Neural crest cell (in vitro differentiated cells): ENCODE results near the gene DCDC2C. TPM values are rescaled to one million over a fixed set of nuclear protein-coding genes. Genes with fewer than 3 reads are reported as not detected.

Source experiments
- DNase-seq: peaks from one replicate; pipeline ENCODE4 v3.0.0; 2021; ENCODE audit warnings: low read depth, mixed read lengths, low spot score
- H3K27ac Mint-ChIP-seq: one replicate; pipeline ENCODE4 v1.8.0; 2021; ENCODE audit warnings: mild to moderate bottlenecking, mixed read lengths; ENCODE audit not compliant: unreplicated experiment
- H3K27me3 Mint-ChIP-seq: 2 replicates; pipeline ENCODE4 v1.8.0; 2021; ENCODE audit warnings: low read depth, mild to moderate bottlenecking, mixed read lengths
- H3K36me3 Mint-ChIP-seq: 2 replicates; pipeline ENCODE4 v1.8.0; 2021; ENCODE audit warnings: low read depth, mild to moderate bottlenecking, mixed read lengths
- H3K4me1 Mint-ChIP-seq: 2 replicates; pipeline ENCODE4 v1.8.0; 2021; ENCODE audit warnings: mixed read lengths
- H3K4me3 Mint-ChIP-seq: one replicate; pipeline ENCODE4 v1.8.0; 2021; ENCODE audit warnings: mild to moderate bottlenecking, mixed read lengths
- H3K9me3 Mint-ChIP-seq: 2 replicates; pipeline ENCODE4 v1.8.0; 2021; ENCODE audit warnings: mixed read lengths
- total RNA-seq: library from RNA; stranded (reverse); gene quantifications from 2 replicates; pipeline ENCODE4 v1.2.1, GENCODE V29; 2021
- TF ChIP-seq, protein P1 (sequence below): fragments of 200-600 bp; sonication (generic); conservative IDR thresholded peaks from 2 replicates; pipeline ENCODE4 v1.5.0; 2021; ENCODE audit warnings: antibody characterized with exemption, mild to moderate bottlenecking

DCDC2C gene
- total RNA-seq, 1 donor from 2014 or later: not detected

- TF ChIP-seq, protein P1, sequence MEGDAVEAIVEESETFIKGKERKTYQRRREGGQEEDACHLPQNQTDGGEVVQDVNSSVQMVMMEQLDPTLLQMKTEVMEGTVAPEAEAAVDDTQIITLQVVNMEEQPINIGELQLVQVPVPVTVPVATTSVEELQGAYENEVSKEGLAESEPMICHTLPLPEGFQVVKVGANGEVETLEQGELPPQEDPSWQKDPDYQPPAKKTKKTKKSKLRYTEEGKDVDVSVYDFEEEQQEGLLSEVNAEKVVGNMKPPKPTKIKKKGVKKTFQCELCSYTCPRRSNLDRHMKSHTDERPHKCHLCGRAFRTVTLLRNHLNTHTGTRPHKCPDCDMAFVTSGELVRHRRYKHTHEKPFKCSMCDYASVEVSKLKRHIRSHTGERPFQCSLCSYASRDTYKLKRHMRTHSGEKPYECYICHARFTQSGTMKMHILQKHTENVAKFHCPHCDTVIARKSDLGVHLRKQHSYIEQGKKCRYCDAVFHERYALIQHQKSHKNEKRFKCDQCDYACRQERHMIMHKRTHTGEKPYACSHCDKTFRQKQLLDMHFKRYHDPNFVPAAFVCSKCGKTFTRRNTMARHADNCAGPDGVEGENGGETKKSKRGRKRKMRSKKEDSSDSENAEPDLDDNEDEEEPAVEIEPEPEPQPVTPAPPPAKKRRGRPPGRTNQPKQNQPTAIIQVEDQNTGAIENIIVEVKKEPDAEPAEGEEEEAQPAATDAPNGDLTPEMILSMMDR: no peak
- H3K4me3 Mint-ChIP-seq: no peak overlapping the region
- H3K4me1 Mint-ChIP-seq: no peaks in the 10 kb centered on the region
- H3K36me3 Mint-ChIP-seq: no peaks in the 10 kb centered on the region
- H3K27ac Mint-ChIP-seq: no peak overlapping the region
- peaks cover 6% of the 10 kb centered on the region for H3K27me3 Mint-ChIP-seq
- no peaks in the 10 kb centered on the region for H3K9me3 Mint-ChIP-seq
- no peak for DNase-seq
Observed at GRCh38 chr2:3681625-3682024, 21.8 kb upstream of the DCDC2C start.

DNA sequence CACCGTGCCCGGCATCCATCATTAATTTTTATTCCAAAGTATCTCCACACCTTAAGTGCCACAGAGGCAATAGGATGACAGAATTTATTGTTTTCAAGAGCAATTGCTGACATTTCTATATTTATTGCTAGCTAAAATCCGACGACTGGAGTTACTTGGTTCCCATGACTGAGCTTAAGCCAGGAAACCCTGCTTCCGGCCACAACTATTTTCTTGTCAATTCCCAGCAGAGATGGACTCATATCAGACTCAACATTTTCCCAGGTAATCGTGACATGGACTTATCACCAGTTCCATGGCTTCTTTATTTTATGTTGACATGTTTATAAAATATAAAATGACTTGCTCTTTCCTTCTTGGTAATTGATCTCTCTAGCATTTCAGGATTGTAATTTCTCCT lies 20.6 kb upstream of the DCDC2C start:
- DNase-seq: no peak
- H3K9me3 Mint-ChIP-seq: peaks cover 4% of the 10 kb centered on the region
- no peaks in the 10 kb centered on the region for H3K4me1 Mint-ChIP-seq
- no peak overlapping the region for H3K27ac Mint-ChIP-seq
- peaks cover 10% of the 10 kb centered on the region for H3K27me3 Mint-ChIP-seq
- no peaks in the 10 kb centered on the region for H3K36me3 Mint-ChIP-seq
- TF ChIP-seq, protein P1: no peak
- H3K4me3 Mint-ChIP-seq: no peak overlapping the region

DNA sequence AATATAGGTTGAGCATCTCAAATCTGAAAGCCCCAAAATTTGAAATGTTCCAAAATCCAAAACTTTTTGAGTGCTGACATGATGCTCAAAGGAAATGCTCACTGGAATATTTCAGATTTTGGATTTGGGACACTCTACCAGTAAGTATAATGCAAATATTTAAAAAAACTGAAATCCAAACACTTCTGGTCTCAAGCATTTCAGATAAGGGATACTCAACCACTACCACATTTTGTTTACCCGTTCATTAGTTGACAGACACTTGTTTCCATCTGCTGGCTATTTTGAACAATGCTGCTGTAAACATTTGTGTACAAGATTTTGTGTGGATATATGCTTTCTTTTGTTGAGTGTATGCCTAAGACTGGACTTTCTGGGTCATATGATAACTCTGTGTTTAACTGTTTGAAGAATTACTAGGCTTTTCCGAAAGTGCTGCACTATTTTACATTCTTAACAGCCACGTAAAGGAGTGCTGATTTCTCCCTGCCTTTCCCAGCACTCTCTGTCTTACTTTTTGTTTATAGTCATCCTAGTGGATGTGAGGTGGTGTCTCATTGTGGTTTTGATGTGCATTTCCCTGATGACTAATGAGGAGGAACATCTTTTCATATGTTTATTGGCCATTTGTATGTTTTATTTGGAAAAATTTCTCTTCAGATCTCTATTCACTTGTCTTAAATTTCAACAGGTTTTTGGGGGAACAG lies 19.5 kb upstream of the DCDC2C start:
- TF ChIP-seq, protein P1: no peak
- Mint-ChIP-seq H3K4me1 (no peaks in the 10 kb centered on the region), H3K27me3 (peaks cover 10% of the 10 kb centered on the region), H3K36me3 (no peaks in the 10 kb centered on the region), H3K4me3 (no peak overlapping the region), H3K27ac (no peak overlapping the region), H3K9me3 (peaks cover 8% of the 10 kb centered on the region)
- DNase-seq: no peak

- H3K27me3 Mint-ChIP-seq: peaks cover 9% of the 10 kb centered on the region
- H3K4me3 Mint-ChIP-seq: no peak overlapping the region
- no peak overlapping the region for H3K27ac Mint-ChIP-seq
- peaks cover 8% of the 10 kb centered on the region for H3K9me3 Mint-ChIP-seq
- DNase-seq: no peak
- H3K4me1 Mint-ChIP-seq: no peaks in the 10 kb centered on the region
- no peaks in the 10 kb centered on the region for H3K36me3 Mint-ChIP-seq
- TF ChIP-seq, protein P1: no peak
Observed at GRCh38 chr2:3689998-3690748, 13.2 kb upstream of the DCDC2C start.

DNA sequence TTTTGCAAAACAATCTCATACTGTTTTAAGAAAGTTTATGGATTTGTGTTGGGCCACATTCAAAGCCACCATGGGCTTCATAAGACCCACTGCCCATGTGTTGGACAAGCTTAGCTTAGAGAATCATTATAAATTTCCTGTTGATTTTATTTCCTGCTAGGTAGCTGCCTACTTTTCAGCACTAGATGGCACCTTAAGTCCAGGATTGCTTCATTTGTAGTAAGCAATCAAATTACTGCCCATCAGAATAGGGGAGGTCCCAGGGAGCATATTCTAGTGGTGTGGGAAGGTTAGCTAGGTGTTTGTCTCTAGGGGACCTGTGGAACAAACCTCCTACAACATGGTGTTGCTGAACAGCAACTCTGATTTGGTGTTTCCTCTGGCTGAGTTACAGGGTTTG lies 11.0 kb upstream of the DCDC2C start:
- Mint-ChIP-seq H3K9me3 (peaks cover 5% of the 10 kb centered on the region), H3K27ac (no peak overlapping the region)

More for the DNA sequence above, 11.0 kb upstream of the DCDC2C start:
- no peak for DNase-seq
- TF ChIP-seq, protein P1: peak; percentile 64
- Mint-ChIP-seq H3K27me3 (peaks cover 3% of the 10 kb centered on the region), H3K4me1 (no peaks in the 10 kb centered on the region), H3K4me3 (no peak overlapping the region), H3K36me3 (no peaks in the 10 kb centered on the region)
